ENCODE data around the gene PODNL1.

The PODNL1 gene

DNA sequence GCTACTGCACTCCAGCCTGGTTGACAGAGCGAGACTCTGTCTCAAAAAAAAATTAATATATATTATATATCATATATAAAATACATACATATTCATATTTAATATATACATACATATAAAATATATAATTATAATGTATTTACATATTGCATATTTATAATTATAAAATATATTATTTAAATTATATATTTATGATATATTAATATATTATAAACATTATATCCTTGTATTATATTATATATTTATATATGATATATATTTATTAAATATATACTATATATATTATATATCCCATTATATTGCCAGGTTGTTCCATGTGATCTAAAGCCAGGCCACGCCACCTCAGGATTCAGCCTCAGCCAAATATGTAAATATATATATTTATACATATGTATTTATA lies 42.0 kb downstream of the PODNL1 start:
- no peaks in the 10 kb centered on the region for H3K36me3 ChIP-seq (ENCODE audit: control insufficient read depth, low read length)
- no peak for TF ChIP-seq EZH2phosphoT487 (IDR thresholded peaks at IDR 0.05; ENCODE audit: borderline replicate concordance, low read length)
- TF ChIP-seq, protein P1, sequence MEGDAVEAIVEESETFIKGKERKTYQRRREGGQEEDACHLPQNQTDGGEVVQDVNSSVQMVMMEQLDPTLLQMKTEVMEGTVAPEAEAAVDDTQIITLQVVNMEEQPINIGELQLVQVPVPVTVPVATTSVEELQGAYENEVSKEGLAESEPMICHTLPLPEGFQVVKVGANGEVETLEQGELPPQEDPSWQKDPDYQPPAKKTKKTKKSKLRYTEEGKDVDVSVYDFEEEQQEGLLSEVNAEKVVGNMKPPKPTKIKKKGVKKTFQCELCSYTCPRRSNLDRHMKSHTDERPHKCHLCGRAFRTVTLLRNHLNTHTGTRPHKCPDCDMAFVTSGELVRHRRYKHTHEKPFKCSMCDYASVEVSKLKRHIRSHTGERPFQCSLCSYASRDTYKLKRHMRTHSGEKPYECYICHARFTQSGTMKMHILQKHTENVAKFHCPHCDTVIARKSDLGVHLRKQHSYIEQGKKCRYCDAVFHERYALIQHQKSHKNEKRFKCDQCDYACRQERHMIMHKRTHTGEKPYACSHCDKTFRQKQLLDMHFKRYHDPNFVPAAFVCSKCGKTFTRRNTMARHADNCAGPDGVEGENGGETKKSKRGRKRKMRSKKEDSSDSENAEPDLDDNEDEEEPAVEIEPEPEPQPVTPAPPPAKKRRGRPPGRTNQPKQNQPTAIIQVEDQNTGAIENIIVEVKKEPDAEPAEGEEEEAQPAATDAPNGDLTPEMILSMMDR (IDR thresholded peaks at IDR 0.05; ENCODE audit: low read depth, low read length, poor library complexity, severe bottlenecking) = no peak
- no peaks in the 10 kb centered on the region for H3K9me2 ChIP-seq (replicated peaks; ENCODE audit: control insufficient read depth, low read length)
- no peaks in the 10 kb centered on the region for H3K4me1 ChIP-seq (ENCODE audit: control insufficient read depth, low read length)
- no peaks in the 10 kb centered on the region for H3K27me3 ChIP-seq (ENCODE audit: control insufficient read depth, low read length)
- no peak overlapping the region for H3K4me3 ChIP-seq (ENCODE audit: low read length)
- H3K27ac ChIP-seq (ENCODE audit: low read depth, low read length) = no peak overlapping the region
- H3K79me2 ChIP-seq (ENCODE audit: control insufficient read depth, low read length) = no peaks in the 10 kb centered on the region
- H4K20me1 ChIP-seq (ENCODE audit: control insufficient read depth, insufficient read depth, low read depth, low read length) = no peaks in the 10 kb centered on the region
- no peak overlapping the region for H3K4me2 ChIP-seq (ENCODE audit: low read length)
- H3K9me3 ChIP-seq (ENCODE audit: control insufficient read depth, insufficient read depth, low read length) = no peaks in the 10 kb centered on the region
- H3F3A ChIP-seq (ENCODE audit: control insufficient read depth, insufficient read depth) = no peaks in the 10 kb centered on the region

DNA sequence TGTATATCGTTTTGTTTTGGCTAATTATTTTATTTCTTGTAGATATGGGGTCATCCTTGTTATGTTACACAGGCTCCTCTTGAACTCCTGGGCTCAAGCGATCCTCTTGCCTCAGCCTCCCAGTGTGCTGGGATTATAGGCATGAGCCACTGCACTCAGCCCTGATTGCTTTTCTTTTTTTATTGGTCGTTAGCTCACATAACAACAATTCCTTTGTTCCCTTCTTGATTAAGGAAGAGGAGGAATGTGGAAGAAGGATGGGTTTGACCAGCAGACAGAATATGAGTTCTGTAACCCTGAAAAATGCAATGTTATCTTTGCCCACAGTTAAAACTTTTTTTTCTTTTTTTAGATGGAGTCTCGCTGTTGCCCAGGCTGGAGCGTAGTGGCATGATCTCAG lies 43.7 kb downstream of the PODNL1 start:
- Histone ChIP-seq H3F3A (ENCODE audit: control insufficient read depth, insufficient read depth) (no peaks in the 10 kb centered on the region), H3K4me2 (ENCODE audit: low read length) (no peak overlapping the region), H3K36me3 (ENCODE audit: control insufficient read depth, low read length) (no peaks in the 10 kb centered on the region), H3K9me3 (ENCODE audit: control insufficient read depth, insufficient read depth, low read length) (no peaks in the 10 kb centered on the region), H3K27ac (ENCODE audit: low read depth, low read length) (no peak overlapping the region), H3K9me2 (replicated peaks; ENCODE audit: control insufficient read depth, low read length) (no peaks in the 10 kb centered on the region), H3K4me1 (ENCODE audit: control insufficient read depth, low read length) (no peaks in the 10 kb centered on the region), H4K20me1 (ENCODE audit: control insufficient read depth, insufficient read depth, low read depth, low read length) (no peaks in the 10 kb centered on the region), H3K27me3 (ENCODE audit: control insufficient read depth, low read length) (no peaks in the 10 kb centered on the region), H3K4me3 (ENCODE audit: low read length) (no peak overlapping the region), H3K79me2 (ENCODE audit: control insufficient read depth, low read length) (no peaks in the 10 kb centered on the region)
- TF ChIP-seq, protein P1 (IDR thresholded peaks at IDR 0.05; ENCODE audit: low read depth, low read length, poor library complexity, severe bottlenecking) = no peak
- TF ChIP-seq EZH2phosphoT487 (IDR thresholded peaks at IDR 0.05; ENCODE audit: borderline replicate concordance, low read length) = no peak

DNA sequence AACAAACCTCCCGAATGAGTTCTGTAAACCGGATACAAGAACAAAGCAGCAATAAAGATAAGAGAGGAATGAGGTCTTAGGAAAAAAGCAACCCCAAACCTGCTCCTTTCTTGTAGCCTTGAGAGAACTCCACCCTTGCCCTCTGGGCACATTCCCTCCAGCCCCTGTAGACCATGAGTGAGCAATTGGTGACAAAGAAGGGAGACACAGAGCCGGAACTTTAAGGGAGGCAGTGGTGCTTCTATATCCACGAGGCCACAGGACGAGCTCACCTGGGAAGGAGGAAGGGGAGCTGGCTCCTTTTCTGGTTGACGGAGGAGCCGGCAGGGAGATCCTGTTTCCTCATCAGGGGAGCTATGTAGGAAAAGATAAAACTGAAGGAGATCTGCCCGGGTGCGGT lies 45.3 kb downstream of the PODNL1 start:
- H3K9me3 ChIP-seq (ENCODE audit: control insufficient read depth, insufficient read depth, low read length) = no peaks in the 10 kb centered on the region
- no peaks in the 10 kb centered on the region for H3F3A ChIP-seq (ENCODE audit: control insufficient read depth, insufficient read depth)
- no peak for TF ChIP-seq EZH2phosphoT487 (IDR thresholded peaks at IDR 0.05; ENCODE audit: borderline replicate concordance, low read length)
- TF ChIP-seq, protein P1 (IDR thresholded peaks at IDR 0.05; ENCODE audit: low read depth, low read length, poor library complexity, severe bottlenecking) = no peak
- H3K4me3 ChIP-seq (ENCODE audit: low read length) = no peak overlapping the region
- no peaks in the 10 kb centered on the region for H4K20me1 ChIP-seq (ENCODE audit: control insufficient read depth, insufficient read depth, low read depth, low read length)
- H3K36me3 ChIP-seq (ENCODE audit: control insufficient read depth, low read length) = no peaks in the 10 kb centered on the region
- H3K4me2 ChIP-seq (ENCODE audit: low read length) = no peak overlapping the region
- no peaks in the 10 kb centered on the region for H3K27me3 ChIP-seq (ENCODE audit: control insufficient read depth, low read length)
- H3K4me1 ChIP-seq (ENCODE audit: control insufficient read depth, low read length) = no peaks in the 10 kb centered on the region
- no peaks in the 10 kb centered on the region for H3K9me2 ChIP-seq (replicated peaks; ENCODE audit: control insufficient read depth, low read length)
- H3K27ac ChIP-seq (ENCODE audit: low read depth, low read length) = no peak overlapping the region
- no peaks in the 10 kb centered on the region for H3K79me2 ChIP-seq (ENCODE audit: control insufficient read depth, low read length)

DNA sequence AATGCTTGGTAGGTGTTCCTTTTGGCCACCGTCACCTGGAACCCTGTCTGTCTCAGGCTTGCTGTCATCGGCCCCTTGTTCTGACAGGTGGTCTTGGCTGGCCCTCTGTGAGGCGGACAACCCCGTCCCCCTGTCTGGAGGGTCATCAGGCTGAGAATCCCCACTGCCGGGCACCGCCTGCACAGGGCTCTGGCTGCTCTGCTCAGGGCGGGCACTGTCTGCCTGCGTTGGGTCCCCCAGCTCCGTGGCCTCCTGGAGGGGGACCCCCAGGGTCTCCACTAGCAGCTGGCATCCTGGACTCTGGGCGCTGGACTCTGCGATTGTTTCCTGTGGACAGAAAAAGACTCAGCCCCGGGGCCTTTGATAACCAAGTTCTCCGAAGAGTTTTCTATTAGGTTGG lies 48.1 kb downstream of the PODNL1 start:
- H3K79me2 ChIP-seq (ENCODE audit: control insufficient read depth, low read length) = no peaks in the 10 kb centered on the region
- no peaks in the 10 kb centered on the region for H4K20me1 ChIP-seq (ENCODE audit: control insufficient read depth, insufficient read depth, low read depth, low read length)
- TF ChIP-seq, protein P1 (IDR thresholded peaks at IDR 0.05; ENCODE audit: low read depth, low read length, poor library complexity, severe bottlenecking) = no peak
- no peak for TF ChIP-seq EZH2phosphoT487 (IDR thresholded peaks at IDR 0.05; ENCODE audit: borderline replicate concordance, low read length)
- no peak overlapping the region for H3K4me3 ChIP-seq (ENCODE audit: low read length)
- no peak overlapping the region for H3K4me2 ChIP-seq (ENCODE audit: low read length)
- H3K9me3 ChIP-seq (ENCODE audit: control insufficient read depth, insufficient read depth, low read length) = no peaks in the 10 kb centered on the region
- H3K4me1 ChIP-seq (ENCODE audit: control insufficient read depth, low read length) = no peaks in the 10 kb centered on the region
- H3K27me3 ChIP-seq (ENCODE audit: control insufficient read depth, low read length) = no peaks in the 10 kb centered on the region
- H3K9me2 ChIP-seq (replicated peaks; ENCODE audit: control insufficient read depth, low read length) = no peaks in the 10 kb centered on the region
- H3K27ac ChIP-seq (ENCODE audit: low read depth, low read length) = no peak overlapping the region
- no peaks in the 10 kb centered on the region for H3F3A ChIP-seq (ENCODE audit: control insufficient read depth, insufficient read depth)
- H3K36me3 ChIP-seq (ENCODE audit: control insufficient read depth, low read length) = no peaks in the 10 kb centered on the region
